ENCODE results near the gene NOTCH1.
A peak's percentile ranks its signal among the peaks of the same experiment; 100 is the strongest.

Gene NOTCH1

DNA sequence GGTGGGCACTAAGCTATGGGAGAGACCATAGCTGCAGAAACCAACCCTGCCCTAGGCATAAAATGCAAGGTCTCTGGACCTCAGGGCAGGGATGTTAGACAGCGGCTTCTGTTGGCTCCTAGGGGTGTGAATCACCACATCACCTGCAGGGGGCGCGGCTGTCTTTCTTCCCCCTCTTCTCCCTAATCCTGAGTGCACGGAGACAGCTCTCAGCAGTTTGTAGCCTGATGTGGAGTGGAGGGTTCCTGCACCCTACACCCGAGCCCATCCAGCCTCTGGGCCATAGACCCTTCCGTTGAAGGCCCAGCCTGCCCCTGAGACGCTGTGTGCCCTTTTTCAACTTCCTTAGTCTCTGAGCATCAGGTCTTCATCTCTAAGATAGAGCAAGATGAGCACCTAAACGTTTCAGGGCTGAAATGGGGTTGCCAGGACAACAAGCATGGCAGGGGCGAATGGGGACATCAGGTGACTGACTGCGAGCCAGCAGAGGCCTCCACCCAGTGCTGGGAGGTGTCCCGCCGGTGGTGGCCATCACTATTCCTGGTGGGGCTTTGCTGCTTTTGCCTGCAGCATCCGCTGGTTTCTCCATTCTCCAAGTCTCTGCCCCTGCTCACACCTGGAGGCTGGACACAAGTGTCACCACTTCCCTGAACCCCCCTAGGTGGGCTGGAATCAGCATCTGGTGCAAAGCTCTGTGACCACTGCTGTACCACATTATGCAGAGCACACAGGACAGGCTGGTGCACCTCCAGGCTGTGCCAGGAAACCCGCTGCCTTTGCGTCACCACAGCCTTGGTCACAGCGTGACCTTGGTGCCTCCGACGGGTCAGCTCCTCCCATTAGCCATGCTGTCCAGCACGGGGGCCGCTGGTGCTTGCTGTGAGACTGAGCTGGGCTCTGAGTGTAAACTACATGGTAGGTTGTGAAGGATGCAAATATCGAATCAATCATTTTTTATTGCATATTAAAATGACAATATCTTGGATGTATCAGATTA, 60.5 kb downstream of the NOTCH1 start:
- Histone ChIP-seq H4K20me1 (ENCODE audit: insufficient read depth, low read length) (peaks cover 17% of the 10 kb centered on the region), H3K79me2 (ENCODE audit: low read length) (peaks cover 25% of the 10 kb centered on the region), H3K4me2 (ENCODE audit: low read length) (peak overlapping the region; percentile 70), H2AFZ (ENCODE audit: low read depth, low read length) (no peak overlapping the region), H3K27me3 (ENCODE audit: low read depth, low read length) (peaks cover 15% of the 10 kb centered on the region), H3K9ac (ENCODE audit: low read length) (no peak overlapping the region), H3K36me3 (replicated peaks; ENCODE audit: low read depth, low read length) (no peaks in the 10 kb centered on the region), H3K4me3 (ENCODE audit: low read length) (no peak overlapping the region), H3K9me3 (ENCODE audit: insufficient read depth, low read length) (no peaks in the 10 kb centered on the region), H3K27ac (ENCODE audit: low read length) (no peak overlapping the region), H3K4me1 (ENCODE audit: low read length) (peaks cover 13% of the 10 kb centered on the region)
- TF ChIP-seq, protein P1, sequence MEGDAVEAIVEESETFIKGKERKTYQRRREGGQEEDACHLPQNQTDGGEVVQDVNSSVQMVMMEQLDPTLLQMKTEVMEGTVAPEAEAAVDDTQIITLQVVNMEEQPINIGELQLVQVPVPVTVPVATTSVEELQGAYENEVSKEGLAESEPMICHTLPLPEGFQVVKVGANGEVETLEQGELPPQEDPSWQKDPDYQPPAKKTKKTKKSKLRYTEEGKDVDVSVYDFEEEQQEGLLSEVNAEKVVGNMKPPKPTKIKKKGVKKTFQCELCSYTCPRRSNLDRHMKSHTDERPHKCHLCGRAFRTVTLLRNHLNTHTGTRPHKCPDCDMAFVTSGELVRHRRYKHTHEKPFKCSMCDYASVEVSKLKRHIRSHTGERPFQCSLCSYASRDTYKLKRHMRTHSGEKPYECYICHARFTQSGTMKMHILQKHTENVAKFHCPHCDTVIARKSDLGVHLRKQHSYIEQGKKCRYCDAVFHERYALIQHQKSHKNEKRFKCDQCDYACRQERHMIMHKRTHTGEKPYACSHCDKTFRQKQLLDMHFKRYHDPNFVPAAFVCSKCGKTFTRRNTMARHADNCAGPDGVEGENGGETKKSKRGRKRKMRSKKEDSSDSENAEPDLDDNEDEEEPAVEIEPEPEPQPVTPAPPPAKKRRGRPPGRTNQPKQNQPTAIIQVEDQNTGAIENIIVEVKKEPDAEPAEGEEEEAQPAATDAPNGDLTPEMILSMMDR (IDR thresholded peaks at IDR 0.05; ENCODE audit: low read depth, low read length) = peak; percentile 86
- no peak for TF ChIP-seq EZH2phosphoT487 (IDR thresholded peaks at IDR 0.05; ENCODE audit: low read depth)

DNA sequence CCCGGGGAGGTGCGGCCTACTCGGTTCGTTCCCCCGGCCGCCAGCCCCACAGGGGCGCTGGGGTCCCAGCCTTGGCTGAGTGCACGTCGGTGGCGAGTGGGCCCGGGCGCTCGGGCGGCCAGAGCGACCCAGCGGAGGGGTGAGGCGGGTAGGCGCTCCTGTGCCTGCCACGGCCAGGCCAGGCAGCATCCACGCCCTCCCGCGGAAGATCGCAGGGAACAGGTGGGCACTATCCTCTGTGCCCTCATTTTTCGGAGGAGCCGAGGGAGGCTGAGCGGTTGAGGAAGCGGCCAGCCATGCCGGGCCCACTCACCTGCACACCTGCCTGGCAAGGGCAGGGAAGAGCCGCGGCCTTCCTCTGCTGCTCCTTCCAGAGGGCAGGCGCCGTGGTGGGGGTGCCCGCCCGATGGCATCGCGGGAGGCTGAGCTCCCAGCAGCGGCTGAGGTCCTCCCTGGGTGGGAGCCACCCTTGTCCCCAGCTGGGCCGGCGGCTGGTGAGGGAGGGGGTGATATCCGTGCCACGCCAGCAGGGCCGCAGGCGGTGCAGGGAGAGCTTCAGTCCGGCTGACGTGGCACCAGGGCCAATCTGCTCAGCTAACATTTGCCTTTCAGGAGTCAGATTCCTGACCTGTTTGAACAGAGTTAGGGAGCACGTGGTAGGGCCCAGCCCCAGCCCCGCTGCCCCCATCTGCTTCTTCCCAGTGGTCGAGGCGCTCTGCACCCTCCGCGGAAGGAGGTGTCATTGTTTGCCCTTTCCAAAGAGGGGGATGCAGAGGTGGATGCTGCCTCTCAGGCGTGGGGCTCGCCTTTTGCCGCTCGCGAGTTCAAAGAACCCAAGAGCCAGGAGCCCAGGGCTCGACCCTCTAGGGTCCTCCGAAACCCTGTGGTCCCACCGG, 61.4 kb downstream of the NOTCH1 start:
- no peaks in the 10 kb centered on the region for H3K9me3 ChIP-seq (ENCODE audit: insufficient read depth, low read length)

DNA sequence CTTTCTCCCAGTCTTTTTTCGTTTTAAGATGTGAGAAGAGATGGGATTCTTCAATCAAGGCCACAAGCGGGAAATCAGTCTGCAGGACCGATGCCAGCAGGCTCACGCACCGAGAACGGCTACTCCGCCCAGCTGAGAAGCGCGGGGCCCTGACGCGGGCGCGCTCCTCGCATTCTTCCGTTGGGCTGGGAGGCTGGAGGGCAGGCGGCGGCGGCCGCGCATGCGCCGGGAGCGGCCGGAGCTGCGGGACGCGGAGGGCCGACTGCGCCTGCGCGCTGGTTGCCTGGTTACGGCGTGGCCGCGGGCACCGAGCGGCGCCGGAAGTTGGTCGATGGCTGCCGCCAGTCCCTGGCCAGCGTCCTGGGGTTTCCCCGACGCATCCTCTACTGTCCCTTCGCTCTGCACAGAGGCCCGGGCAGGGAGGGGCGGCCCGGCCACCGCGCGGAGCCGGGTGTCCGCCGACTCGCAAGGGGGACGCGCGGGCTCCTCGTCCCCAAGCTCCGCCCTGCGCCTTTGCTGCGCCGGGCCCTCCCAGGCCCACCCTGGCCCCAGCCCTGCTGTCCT, 62.2 kb downstream of the NOTCH1 start:
- Histone ChIP-seq H2AFZ (ENCODE audit: low read depth, low read length) (peak overlapping the region; percentile 82; the same call in 1 of the 2 replicates), H3K79me2 (ENCODE audit: low read length) (peaks cover 42% of the 10 kb centered on the region), H3K9ac (ENCODE audit: low read length) (peak overlapping the region; percentile 86), H4K20me1 (ENCODE audit: insufficient read depth, low read length) (peaks cover 34% of the 10 kb centered on the region), H3K4me1 (ENCODE audit: low read length) (peaks cover 13% of the 10 kb centered on the region), H3K4me2 (ENCODE audit: low read length) (peak overlapping the region; percentile 70), H3K9me3 (ENCODE audit: insufficient read depth, low read length) (no peaks in the 10 kb centered on the region), H3K27me3 (ENCODE audit: low read depth, low read length) (peaks cover 15% of the 10 kb centered on the region), H3K4me3 (ENCODE audit: low read length) (peak overlapping the region; percentile 80), H3K36me3 (replicated peaks; ENCODE audit: low read depth, low read length) (peaks cover 9% of the 10 kb centered on the region), H3K27ac (ENCODE audit: low read length) (peak overlapping the region; percentile 93)
- no peak for TF ChIP-seq EZH2phosphoT487 (IDR thresholded peaks at IDR 0.05; ENCODE audit: low read depth)
- TF ChIP-seq, protein P1 (IDR thresholded peaks at IDR 0.05; ENCODE audit: low read depth, low read length) = no peak

More for the DNA sequence above, 61.4 kb downstream of the NOTCH1 start:
- H3K36me3 ChIP-seq (replicated peaks; ENCODE audit: low read depth, low read length) = peaks cover 9% of the 10 kb centered on the region
- peaks cover 35% of the 10 kb centered on the region for H3K79me2 ChIP-seq (ENCODE audit: low read length)
- no peak overlapping the region for H2AFZ ChIP-seq (ENCODE audit: low read depth, low read length)
- peaks cover 27% of the 10 kb centered on the region for H4K20me1 ChIP-seq (ENCODE audit: insufficient read depth, low read length)
- H3K4me3 ChIP-seq (ENCODE audit: low read length) = peak overlapping the region; percentile 80
- TF ChIP-seq, protein P1 (IDR thresholded peaks at IDR 0.05; ENCODE audit: low read depth, low read length) = no peak
- TF ChIP-seq EZH2phosphoT487 (IDR thresholded peaks at IDR 0.05; ENCODE audit: low read depth) = no peak
- H3K9ac ChIP-seq (ENCODE audit: low read length) = peak overlapping the region; percentile 86; the same call in 1 of the 2 replicates
- peak overlapping the region; percentile 70 for H3K4me2 ChIP-seq (ENCODE audit: low read length)
- H3K27me3 ChIP-seq (ENCODE audit: low read depth, low read length) = peaks cover 15% of the 10 kb centered on the region
- H3K27ac ChIP-seq (ENCODE audit: low read length) = peak overlapping the region; percentile 93; the same call in 1 of the 2 replicates
- H3K4me1 ChIP-seq (ENCODE audit: low read length) = peaks cover 13% of the 10 kb centered on the region
